H9 (cell line): Measurements from ENCODE around the gene SSTR3. TPM values are rescaled to one million over a fixed set of nuclear protein-coding genes. Genes with fewer than 3 reads are reported as not detected.

Experiments
- DNase-seq: peaks from one replicate; pipeline ENCODE4 v3.0.0-alpha.2; 2017
- H2AFZ ChIP-seq: one replicate; pipeline ENCODE4 v1.6.1; 2013; ENCODE audit warnings: mild to moderate bottlenecking, low read length, control low read depth, moderate library complexity
- H2AK5ac ChIP-seq: 2 replicates; pipeline ENCODE4 v1.6.1; 2013; ENCODE audit warnings: low read length, control low read depth, mixed read lengths; ENCODE audit not compliant: insufficient read length
- H2BK120ac ChIP-seq: one replicate; pipeline ENCODE4 v1.6.1; 2013; ENCODE audit warnings: low read depth, mild to moderate bottlenecking, low read length, control low read depth, inconsistent platforms; ENCODE audit not compliant: poor library complexity, severe bottlenecking
- H2BK12ac ChIP-seq: 2 replicates; pipeline ENCODE4 v1.6.1; 2013; ENCODE audit warnings: low read length, control low read depth, mixed read lengths, low read depth; ENCODE audit not compliant: insufficient read length
- H2BK15ac ChIP-seq: 2 replicates; pipeline ENCODE4 v1.6.1; 2013; ENCODE audit warnings: low read depth, low read length, control low read depth
- H2BK20ac ChIP-seq: one replicate; pipeline ENCODE4 v1.6.1; 2013; ENCODE audit warnings: low read depth, mild to moderate bottlenecking, low read length, control low read depth, inconsistent platforms; ENCODE audit not compliant: poor library complexity, severe bottlenecking
- H2BK5ac ChIP-seq: 2 replicates; pipeline ENCODE4 v1.6.1; 2013; ENCODE audit warnings: low read length, control low read depth, mixed read lengths; ENCODE audit not compliant: insufficient read length
- H3K14ac ChIP-seq: 2 replicates; pipeline ENCODE4 v1.6.1; 2013; ENCODE audit warnings: low read length, control low read depth; ENCODE audit not compliant: insufficient read depth
- H3K18ac ChIP-seq: 2 replicates; pipeline ENCODE4 v1.6.1; 2013; ENCODE audit warnings: low read depth, mild to moderate bottlenecking, mixed read lengths, low read length, control low read depth; ENCODE audit not compliant: insufficient read length
- H3K23ac ChIP-seq: 2 replicates; pipeline ENCODE4 v1.6.1; 2013; ENCODE audit warnings: low read length, control low read depth, mixed read lengths, low read depth; ENCODE audit not compliant: insufficient read length
- H3K23me2 ChIP-seq: 2 replicates; pipeline ENCODE4 v1.6.1; 2013; ENCODE audit warnings: low read depth, mild to moderate bottlenecking, mixed read lengths, low read length, control low read depth; ENCODE audit not compliant: insufficient read length, poor library complexity, severe bottlenecking
- H3K27ac ChIP-seq: 2 replicates; pipeline ENCODE4 v1.5.1; 2013; ENCODE audit warnings: low read length, control low read depth, mixed read lengths, low read depth; ENCODE audit not compliant: insufficient read length
- H3K27me3 ChIP-seq: 2 replicates; pipeline ENCODE4 v1.6.1; 2013; ENCODE audit warnings: low read length, control low read depth, inconsistent platforms; ENCODE audit not compliant: insufficient read depth
- H3K4ac ChIP-seq: 2 replicates; pipeline ENCODE4 v1.6.1; 2013; ENCODE audit warnings: low read depth, mild to moderate bottlenecking, control low read depth, inconsistent platforms, low read length, moderate library complexity
- H3K4me1 ChIP-seq: 2 replicates; pipeline ENCODE4 v1.6.1; 2013; ENCODE audit warnings: low read length, control low read depth, inconsistent platforms; ENCODE audit not compliant: insufficient read depth
- H3K4me2 ChIP-seq: 2 replicates; pipeline ENCODE4 v1.6.1; 2013; ENCODE audit warnings: low read length, control low read depth, mixed read lengths; ENCODE audit not compliant: insufficient read length, insufficient read depth
- H3K56ac ChIP-seq: 2 replicates; pipeline ENCODE4 v1.6.1; 2013; ENCODE audit warnings: low read depth, mild to moderate bottlenecking, mixed read lengths, low read length, control low read depth; ENCODE audit not compliant: insufficient read length
- H3K79me1 ChIP-seq: 2 replicates; pipeline ENCODE4 v1.6.1; 2013; ENCODE audit warnings: low read depth, mild to moderate bottlenecking, moderate library complexity, low read length, control low read depth, inconsistent platforms; ENCODE audit not compliant: insufficient read depth, poor library complexity, severe bottlenecking
- H3K79me2 ChIP-seq: 2 replicates; pipeline ENCODE4 v1.6.1; 2013; ENCODE audit warnings: low read length, control low read depth, inconsistent platforms; ENCODE audit not compliant: insufficient read depth
- H3K9ac ChIP-seq: 2 replicates; pipeline ENCODE4 v1.6.1; 2013; ENCODE audit warnings: low read length, control low read depth, mixed read lengths; ENCODE audit not compliant: insufficient read length; ENCODE audit errors: extremely low read depth
- H3K9me3 ChIP-seq: one replicate; pipeline ENCODE4 v1.6.1; 2013; ENCODE audit warnings: low read depth, low read length, inconsistent platforms; ENCODE audit not compliant: control insufficient read depth
- H3T11ph ChIP-seq: one replicate; pipeline ENCODE4 v1.6.1; 2013; ENCODE audit warnings: mild to moderate bottlenecking, low read length, control low read depth, inconsistent platforms
- H4K20me1 ChIP-seq: one replicate; pipeline ENCODE4 v1.6.1; 2013; ENCODE audit not compliant: control insufficient read depth, insufficient read length, insufficient read depth
- H4K5ac ChIP-seq: 2 replicates; pipeline ENCODE4 v1.6.1; 2013; ENCODE audit warnings: low read depth, mild to moderate bottlenecking, mixed read lengths, low read length, control low read depth; ENCODE audit not compliant: insufficient read length
- H4K8ac ChIP-seq: replicated peaks from 2 replicates; pipeline ENCODE4 v1.6.1; 2013; ENCODE audit warnings: low read length, control low read depth, mixed read lengths, low read depth; ENCODE audit not compliant: insufficient read length
- H4K91ac ChIP-seq: 2 replicates; pipeline ENCODE4 v1.6.1; 2013; ENCODE audit warnings: low read depth, mild to moderate bottlenecking, moderate library complexity, mixed read lengths, low read length, control low read depth; ENCODE audit not compliant: insufficient read length
- H3K27ac Mint-ChIP-seq, 3 experiments: 2 replicates in 2 of 3; 3 replicates in 1 of 3; pipeline ENCODE4 v1.8.0; 2020 to 2021; ENCODE audit warnings: mixed read lengths in 3 of 3, mild to moderate bottlenecking in 1 of 3, moderate library complexity in 1 of 3
- H3K27me3 Mint-ChIP-seq: 2 replicates; pipeline ENCODE4 v1.8.0; 2021; ENCODE audit warnings: low read depth, mild to moderate bottlenecking, moderate library complexity, mixed read lengths
- H3K36me3 Mint-ChIP-seq, 3 experiments: 2 replicates in 2 of 3; 3 replicates in 1 of 3; pipeline ENCODE4 v1.8.0; 2020 to 2021; ENCODE audit warnings: low read depth in 3 of 3, mixed read lengths in 3 of 3; ENCODE audit not compliant: insufficient read depth in 1 of 3
- H3K4me1 Mint-ChIP-seq, 2 experiments: 2 replicates each; pipeline ENCODE4 v1.8.0; 2020; ENCODE audit warnings: mixed read lengths in 2 of 2
- H3K4me3 Mint-ChIP-seq, 2 experiments: 2 replicates in 1 of 2; 3 replicates in 1 of 2; pipeline ENCODE4 v1.8.0; 2020 to 2021; ENCODE audit warnings: mild to moderate bottlenecking in 2 of 2, mixed read lengths in 2 of 2, moderate library complexity in 1 of 2
- H3K9me3 Mint-ChIP-seq, 2 experiments: 2 replicates in 1 of 2; 3 replicates in 1 of 2; pipeline ENCODE4 v1.8.0; 2020; ENCODE audit warnings: mild to moderate bottlenecking in 2 of 2, mixed read lengths in 2 of 2, moderate library complexity in 1 of 2
- WGBS: extraction: QIAGEN DNeasy Blood & Tissue Kit; methylation state at CpG from one replicate; pipeline ENCODE4 v1.1.7; 2013; ENCODE audit warnings: missing lambda C conversion rate, low lambda C conversion rate, mixed read lengths; ENCODE audit not compliant: insufficient read length; ENCODE audit errors: extremely low coverage; 5-methylcytosine and 5-hydroxymethylcytosine counted together
- total RNA-seq: library from RNA; stranded (reverse); gene quantifications from 2 replicates; pipeline ENCODE4 v1.2.1, GENCODE V29; 2021
- TF ChIP-seq, protein P1 (sequence below): fragments of 200-600 bp; sonication (generic); conservative IDR thresholded peaks from 3 replicates; pipeline ENCODE4 v1.8.0; 2021; ENCODE audit warnings: antibody characterized with exemption, mild to moderate bottlenecking

SSTR3 gene
- total RNA-seq, 1 experiment from 2014 or later = 0.68 TPM

DNA sequence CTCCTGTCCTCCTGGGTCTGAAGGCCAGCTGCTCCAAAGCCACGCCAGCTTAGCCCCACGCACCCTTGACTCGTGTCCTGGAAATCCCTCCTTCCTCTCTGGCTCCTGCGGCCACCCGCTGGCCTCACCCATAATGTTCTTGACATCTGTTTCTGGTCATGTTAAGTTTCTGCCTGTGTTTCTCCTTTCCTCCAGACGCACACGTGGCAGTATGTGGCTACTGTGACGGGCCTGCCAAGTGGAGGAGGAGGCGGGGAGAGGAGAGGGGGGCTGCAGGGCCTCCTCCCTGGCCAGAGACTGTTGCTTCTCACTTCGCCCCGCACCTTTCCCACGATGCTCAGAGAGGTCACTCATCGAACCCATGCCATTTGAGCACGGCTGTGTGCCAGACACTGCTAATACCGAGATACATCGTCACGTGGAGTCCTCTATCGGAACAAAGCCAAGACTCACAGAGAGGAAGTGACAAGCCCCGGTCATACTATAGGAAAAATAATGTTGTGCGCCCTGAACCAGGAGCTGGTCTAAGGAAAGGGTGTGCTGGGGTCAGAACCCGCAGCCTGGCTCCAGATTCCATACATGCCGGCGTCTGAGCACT, 35.7 kb downstream of the SSTR3 start:
- H3K4me1 ChIP-seq = no peaks in the 10 kb centered on the region
- H3K79me2 ChIP-seq = no peaks in the 10 kb centered on the region
- no peak overlapping the region for H3K4me2 ChIP-seq
- H2BK20ac ChIP-seq = no peak overlapping the region
- H3K56ac ChIP-seq = no peak overlapping the region
- WGBS = no CpG with 5 or more reads among the region's 23 CpGs
- peaks cover 41% of the 10 kb centered on the region for H3K27me3 Mint-ChIP-seq
- H2BK5ac ChIP-seq = no peak overlapping the region
- H3K27ac ChIP-seq = no peak overlapping the region
- H4K8ac ChIP-seq = no peak overlapping the region
- no peaks in the 10 kb centered on the region for H3K79me1 ChIP-seq
- H3K23ac ChIP-seq = no peak overlapping the region
- H2BK120ac ChIP-seq = no peak overlapping the region
- no peak for DNase-seq
- no peak overlapping the region for H3K9ac ChIP-seq
- H3K4ac ChIP-seq = no peak overlapping the region
- no peaks in the 10 kb centered on the region for H3K36me3 Mint-ChIP-seq
- no peak overlapping the region for H2AK5ac ChIP-seq
- no peak overlapping the region for H4K5ac ChIP-seq
- no peaks in the 10 kb centered on the region for H4K20me1 ChIP-seq
- H3T11ph ChIP-seq = no peak overlapping the region
- H2BK12ac ChIP-seq = no peak overlapping the region
- peak overlapping the region; percentile 54; the same call in 1 of the 2 replicates for H3K14ac ChIP-seq
- no peak overlapping the region for H4K91ac ChIP-seq
- H3K18ac ChIP-seq = no peak overlapping the region
- H3K4me3 Mint-ChIP-seq = no peak overlapping the region
- no peaks in the 10 kb centered on the region; a peak in 1 of 5 replicates for H3K9me3 Mint-ChIP-seq
- no peak overlapping the region for H2BK15ac ChIP-seq
- H3K9me3 ChIP-seq = no peaks in the 10 kb centered on the region
- H3K27ac Mint-ChIP-seq = no peak overlapping the region
- TF ChIP-seq, protein P1, sequence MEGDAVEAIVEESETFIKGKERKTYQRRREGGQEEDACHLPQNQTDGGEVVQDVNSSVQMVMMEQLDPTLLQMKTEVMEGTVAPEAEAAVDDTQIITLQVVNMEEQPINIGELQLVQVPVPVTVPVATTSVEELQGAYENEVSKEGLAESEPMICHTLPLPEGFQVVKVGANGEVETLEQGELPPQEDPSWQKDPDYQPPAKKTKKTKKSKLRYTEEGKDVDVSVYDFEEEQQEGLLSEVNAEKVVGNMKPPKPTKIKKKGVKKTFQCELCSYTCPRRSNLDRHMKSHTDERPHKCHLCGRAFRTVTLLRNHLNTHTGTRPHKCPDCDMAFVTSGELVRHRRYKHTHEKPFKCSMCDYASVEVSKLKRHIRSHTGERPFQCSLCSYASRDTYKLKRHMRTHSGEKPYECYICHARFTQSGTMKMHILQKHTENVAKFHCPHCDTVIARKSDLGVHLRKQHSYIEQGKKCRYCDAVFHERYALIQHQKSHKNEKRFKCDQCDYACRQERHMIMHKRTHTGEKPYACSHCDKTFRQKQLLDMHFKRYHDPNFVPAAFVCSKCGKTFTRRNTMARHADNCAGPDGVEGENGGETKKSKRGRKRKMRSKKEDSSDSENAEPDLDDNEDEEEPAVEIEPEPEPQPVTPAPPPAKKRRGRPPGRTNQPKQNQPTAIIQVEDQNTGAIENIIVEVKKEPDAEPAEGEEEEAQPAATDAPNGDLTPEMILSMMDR = no peak
- peaks cover 31 to 49% of the 10 kb centered on the region in 2 experiments for H3K4me1 Mint-ChIP-seq
- no peak overlapping the region for H2AFZ ChIP-seq
- H3K27me3 ChIP-seq = no peaks in the 10 kb centered on the region
- H3K23me2 ChIP-seq = no peaks in the 10 kb centered on the region
